K562 (cell line): Measurements from ENCODE around the gene HADHA. TPM values are rescaled to one million over a fixed set of nuclear protein-coding genes. Genes with fewer than 3 reads are reported as not detected.

Experiments
- ARID2 ChIP-seq: fragments of 450-650 bp; IDR thresholded peaks from 2 replicates; pipeline ENCODE4 v1.6.1; 2017; ENCODE audit warnings: antibody characterized with exemption, mild to moderate bottlenecking
- BDP1 ChIP-seq: IDR thresholded peaks from 3 replicates; pipeline ENCODE4 v1.6.1; 2011; ENCODE audit not compliant: insufficient read length, insufficient read depth
- C11orf30 ChIP-seq: fragments of 450-650 bp; IDR thresholded peaks from 2 replicates; pipeline ENCODE4 v1.6.1; 2016; ENCODE audit warnings: low read depth, mild to moderate bottlenecking
- CHD1 ChIP-seq: fragments of 200-600 bp; sonication (generic); IDR thresholded peaks from one replicate; pipeline ENCODE4 v1.6.1; 2012; ENCODE audit warnings: mild to moderate bottlenecking, moderate library complexity, low read length, inconsistent platforms
- ETV6 ChIP-seq, 3 experiments: fragments of 150-350 bp in 1 of 3; sonication (generic) in 1 of 3; formaldehyde crosslinking in 1 of 3; IDR thresholded peaks; 2 replicates each; pipeline versions ENCODE4 v1.6.1 to v1.8.0; 2014 to 2022; ENCODE audit warnings: borderline replicate concordance in 2 of 3, low read depth in 2 of 3, antibody characterized with exemption in 1 of 3, low read length in 1 of 3, mild to moderate bottlenecking in 1 of 3, missing genetic modification reagents in 1 of 3
- KDM2B ChIP-seq: fragments of 250-450 bp; sonication (Bioruptor Pico); IDR thresholded peaks from 2 replicates; pipeline ENCODE4 v1.8.0; 2021; ENCODE audit warnings: mild to moderate bottlenecking, moderate library complexity
- PCBP1 ChIP-seq: fragments of 200-400 bp; formaldehyde crosslinking; IDR thresholded peaks from 2 replicates; pipeline ENCODE4 v1.6.1; 2018; ENCODE audit warnings: mild to moderate bottlenecking, low read depth, low read length; ENCODE audit not compliant: poor library complexity, severe bottlenecking
- RCOR1 ChIP-seq, 2 experiments: IDR thresholded peaks; 2 replicates each; pipeline ENCODE4 v1.6.1; 2012; ENCODE audit warnings: low read depth in 2 of 2, low read length in 2 of 2, borderline replicate concordance in 1 of 2, improper control_type of control experiment in 1 of 2
- REST ChIP-seq, 2 experiments: fragments of 450-650 bp; formaldehyde crosslinking in 1 of 2; IDR thresholded peaks; 2 replicates each; pipeline versions ENCODE4 v1.4.0 to v1.6.1; 2014 to 2020; ENCODE audit warnings: mild to moderate bottlenecking in 2 of 2, borderline replicate concordance in 1 of 2, low read depth in 1 of 2
- SUPT5H ChIP-seq: fragments of 450-650 bp; IDR thresholded peaks from 2 replicates; pipeline ENCODE4 v1.6.1; 2016
- TAF1 ChIP-seq: IDR thresholded peaks from 2 replicates; pipeline ENCODE4 v1.6.1; 2011; ENCODE audit warnings: mild to moderate bottlenecking, low read length, moderate library complexity; ENCODE audit not compliant: insufficient read depth, control insufficient read depth, severe bottlenecking; ENCODE audit errors: extremely low read depth
- TAF9B ChIP-seq: fragments of 450-650 bp; IDR thresholded peaks from 2 replicates; pipeline ENCODE4 v1.6.1; 2018; ENCODE audit warnings: mild to moderate bottlenecking; ENCODE audit not compliant: partially characterized antibody
- TEAD4 ChIP-seq, 2 experiments: sonication (generic) in 1 of 2; formaldehyde crosslinking in 1 of 2; IDR thresholded peaks; 2 replicates each; pipeline versions ENCODE4 v1.6.1 to v1.8.0; 2012 to 2022; ENCODE audit warnings: borderline replicate concordance in 1 of 2, inconsistent platforms in 1 of 2, low read length in 1 of 2, mild to moderate bottlenecking in 1 of 2, missing genetic modification reagents in 1 of 2
- ZBTB5 ChIP-seq: fragments of 450-650 bp; IDR thresholded peaks from 2 replicates; pipeline ENCODE4 v1.6.1; 2017; ENCODE audit warnings: antibody characterized with exemption
- ZNF766 ChIP-seq: fragments of 200-800 bp; sonication (Bioruptor generic); conservative IDR thresholded peaks from 2 replicates; pipeline ENCODE4 v1.6.1; 2016; ENCODE audit warnings: missing genetic modification characterization, missing compliant biosample characterization
- polyA plus RNA-seq, 8 experiments: library from polyadenylated mRNA; depleted of rRNA in 4 of 8; stranded (reverse) in 5 of 8; unstranded in 3 of 8; fragments of >200 nt; fragmentation: Nextera tagmentation in 2 of 8; fragmentation: Illumina TruSeq in 1 of 8; extraction: Ambion mirVana in 2 of 8; extraction: Trizol in 1 of 8; gene quantifications; 2 replicates each; pipeline versions ENCODE4 v1.2.1 to v1.2.3, GENCODE V29; 2011 to 2014; ENCODE audit warnings: inconsistent platforms in 1 of 8, missing spikeins in 1 of 8
- total RNA-seq, 7 experiments: library from RNA; depleted of rRNA in 6 of 7; stranded (reverse); fragments of >200 nt in 6 of 7; fragmentation: Illumina TruSeq in 2 of 7; extraction: Trizol in 2 of 7; gene quantifications; 2 replicates each; pipeline versions ENCODE4 v1.2.1 to v1.2.3, GENCODE V29; 2011 to 2021; ENCODE audit warnings: low replicate concordance in 1 of 7

HADHA gene
- total and polyA plus RNA-seq, 9 of the 15 experiments (the other 6 are each of a cell fraction or from before 2014, with no cell fraction given), result 145 to 326 (median 202) TPM

- TF ChIP-seq TAF1 (peak; percentile 86), KDM2B (CRISPR knock-in tag) (no peak), ETV6 (IDR thresholded peaks at IDR 0.05; ENCODE audit: borderline replicate concordance in 1 of 2, low read depth in 2 of 2, low read length in 1 of 2) (no peak; a peak in 1 of 4 replicates), ETV6 (CRISPR knock-in tag; IDR thresholded peaks at IDR 0.05; ENCODE audit: borderline replicate concordance) (0 out of 2 replicates have a peak, but pooled peaks have one; percentile 19), CHD1 (peak; percentile 40), REST (IDR thresholded peaks at IDR 0.05; ENCODE audit: borderline replicate concordance) (peak; percentile 38), REST (CRISPR knock-in tag; IDR thresholded peaks at IDR 0.05; ENCODE audit: low read depth) (no peak; the same call in 1 of the 2 replicates), RCOR1 (IDR thresholded peaks at IDR 0.05; ENCODE audit: borderline replicate concordance in 1 of 2, low read depth in 2 of 2, low read length in 2 of 2) (peak; percentile 2 to 7; a peak in 2 of 4 replicates), C11orf30 (peak; percentile 92), ZNF766 (CRISPR knock-in tag) (peak; percentile 14; the same call in 1 of the 2 replicates), TAF9B (peak; percentile 74), BDP1 (no peak), ZBTB5 (no peak), SUPT5H (peak; percentile 87), ARID2 (no peak), PCBP1 (peak; percentile 76), TEAD4 (IDR thresholded peaks at IDR 0.05; ENCODE audit: low read length) (no peak), TEAD4 (CRISPR knock-in tag; IDR thresholded peaks at IDR 0.05; ENCODE audit: borderline replicate concordance) (0 out of 2 replicates have a peak, but pooled peaks have one; percentile 62)
Observed at GRCh38 chr2:26244309-26245230, at the start of gene HADHA, which contains the start of gene HADHB (continued).
